Mesenchymal stem cell (in vitro differentiated cells and primary cell): ENCODE measurements around the gene TRIO.
"Not testable (repeated sequence)": the region's sequence is repeated elsewhere in the genome, so short reads cannot be mapped to it uniquely, and the experiment has no call there.

Experiments used
- DNase-seq: peaks from one replicate; pipeline ENCODE4 v3.0.0-alpha.2; 2013
- H2AFZ ChIP-seq: one replicate; pipeline ENCODE4 v1.6.1; 2013; ENCODE audit warnings: low read depth, mild to moderate bottlenecking, control low read depth, inconsistent platforms, low read length, moderate library complexity
- H2AK5ac ChIP-seq: 2 replicates; pipeline ENCODE4 v1.6.1; 2013; ENCODE audit warnings: low read length, moderate library complexity, mild to moderate bottlenecking, inconsistent platforms; ENCODE audit not compliant: severe bottlenecking
- H2BK120ac ChIP-seq: one replicate; pipeline ENCODE4 v1.6.1; 2013; ENCODE audit warnings: low read depth, mild to moderate bottlenecking, inconsistent platforms, low read length, moderate library complexity
- H2BK12ac ChIP-seq, 2 experiments: one replicate each; pipeline ENCODE4 v1.6.1; 2013; ENCODE audit warnings: inconsistent platforms in 2 of 2, low read length in 2 of 2, mild to moderate bottlenecking in 2 of 2, moderate library complexity in 2 of 2, control low read depth in 1 of 2
- H2BK15ac ChIP-seq: one replicate; pipeline ENCODE4 v1.6.1; 2013; ENCODE audit warnings: mild to moderate bottlenecking, low read depth, inconsistent platforms; ENCODE audit not compliant: poor library complexity, severe bottlenecking
- H2BK5ac ChIP-seq: 2 replicates; pipeline ENCODE4 v1.6.1; 2013; ENCODE audit warnings: low read depth, mild to moderate bottlenecking, low read length, control low read depth, inconsistent platforms; ENCODE audit not compliant: poor library complexity, severe bottlenecking
- H3K14ac ChIP-seq, 2 experiments: one replicate each; pipeline ENCODE4 v1.6.1; 2013; ENCODE audit warnings: inconsistent platforms in 2 of 2, low read length in 2 of 2, control low read depth in 1 of 2, mild to moderate bottlenecking in 1 of 2, moderate library complexity in 1 of 2
- H3K18ac ChIP-seq, 2 experiments: one replicate each; pipeline ENCODE4 v1.6.1; 2013; ENCODE audit warnings: inconsistent platforms in 2 of 2, low read length in 2 of 2, control low read depth in 1 of 2, low read depth in 1 of 2, mild to moderate bottlenecking in 1 of 2
- H3K23ac ChIP-seq, 2 experiments: one replicate each; pipeline ENCODE4 v1.6.1; 2013; ENCODE audit warnings: inconsistent platforms in 2 of 2, low read length in 2 of 2, mild to moderate bottlenecking in 2 of 2, moderate library complexity in 2 of 2, control low read depth in 1 of 2
- H3K27ac ChIP-seq: 2 replicates; pipeline ENCODE4 v1.5.1; 2013; ENCODE audit warnings: mild to moderate bottlenecking, moderate library complexity, low read length, control low read depth, inconsistent platforms; ENCODE audit not compliant: poor library complexity, severe bottlenecking
- H3K27me3 ChIP-seq, 2 experiments: 2 replicates each; pipeline versions ENCODE4 v1.6.1 to v1.7.0; 2013; ENCODE audit warnings: low read length in 2 of 2, mild to moderate bottlenecking in 2 of 2, moderate library complexity in 2 of 2, control low read depth in 1 of 2, inconsistent platforms in 1 of 2; ENCODE audit not compliant: control insufficient read depth in 1 of 2, insufficient read depth in 1 of 2
- H3K36me3 ChIP-seq, 2 experiments: 2 replicates each; pipeline versions ENCODE4 v1.6.1 to v1.7.0; 2013; ENCODE audit warnings: low read length in 2 of 2, control low read depth in 1 of 2, inconsistent platforms in 1 of 2, low read depth in 1 of 2, mild to moderate bottlenecking in 1 of 2; ENCODE audit not compliant: insufficient read depth in 2 of 2, control insufficient read depth in 1 of 2
- H3K4ac ChIP-seq, 2 experiments: one replicate each; pipeline ENCODE4 v1.6.1; 2013; ENCODE audit warnings: inconsistent platforms in 2 of 2, low read length in 2 of 2, mild to moderate bottlenecking in 2 of 2, moderate library complexity in 2 of 2, control low read depth in 1 of 2, low read depth in 1 of 2
- H3K4me1 ChIP-seq: 2 replicates; pipeline ENCODE4 v1.6.1; 2013; ENCODE audit warnings: low read depth, low read length, control low read depth; ENCODE audit not compliant: control insufficient read depth, insufficient read depth
- H3K4me2 ChIP-seq: 2 replicates; pipeline ENCODE4 v1.6.1; 2013; ENCODE audit warnings: low read length, mild to moderate bottlenecking, inconsistent platforms; ENCODE audit not compliant: poor library complexity, severe bottlenecking
- H3K4me3 ChIP-seq, 2 experiments: 2 replicates each; pipeline versions ENCODE4 v1.5.1 to v1.7.0; 2013; ENCODE audit warnings: low read length in 2 of 2, mild to moderate bottlenecking in 2 of 2, control low read depth in 1 of 2, low read depth in 1 of 2; ENCODE audit not compliant: insufficient read depth in 1 of 2
- H3K79me1 ChIP-seq: replicated peaks from 2 replicates; pipeline ENCODE4 v1.6.1; 2013; ENCODE audit warnings: mild to moderate bottlenecking, control low read depth, low read length, inconsistent platforms; ENCODE audit not compliant: poor library complexity, severe bottlenecking
- H3K9ac ChIP-seq: 2 replicates; pipeline ENCODE4 v1.7.0; 2013; ENCODE audit warnings: mild to moderate bottlenecking, low read length, moderate library complexity
- H3K9me3 ChIP-seq: 2 replicates; pipeline ENCODE4 v1.7.0; 2013; ENCODE audit warnings: mild to moderate bottlenecking, low read length; ENCODE audit not compliant: control insufficient read depth
- H4K8ac ChIP-seq: one replicate; pipeline ENCODE4 v1.6.1; 2013; ENCODE audit warnings: inconsistent platforms, mild to moderate bottlenecking, low read length, moderate library complexity
- H4K91ac ChIP-seq: one replicate; pipeline ENCODE4 v1.6.1; 2013; ENCODE audit warnings: mild to moderate bottlenecking, low read length, inconsistent platforms
- WGBS: methylation state at CpG from one replicate; pipeline ENCODE4 v1.1.7; 2013; ENCODE audit warnings: mixed read lengths; 5-methylcytosine and 5-hydroxymethylcytosine counted together

The TRIO gene

DNA sequence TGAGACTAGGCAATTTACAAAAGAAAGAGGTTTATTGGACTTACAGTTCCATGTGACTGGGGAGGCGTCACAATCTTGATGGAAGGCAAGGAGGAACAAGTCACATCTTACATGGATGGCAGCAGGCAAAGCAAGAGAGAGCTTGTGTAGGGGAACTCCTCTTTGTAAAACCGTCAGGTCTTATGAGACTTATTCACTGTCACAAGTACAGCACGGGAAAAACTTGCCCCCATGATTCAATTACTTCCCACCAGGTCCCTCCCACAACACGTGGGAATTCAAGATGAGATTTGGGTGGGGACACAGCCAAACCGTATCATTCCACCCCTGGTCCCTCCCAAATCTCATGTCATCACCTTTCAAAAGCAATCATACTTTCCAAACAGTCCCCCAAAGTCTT lies 293.0 kb downstream of the TRIO start:
- not testable (repeated sequence) for H3K14ac ChIP-seq, H3K18ac ChIP-seq, H3K9ac ChIP-seq, H2BK15ac ChIP-seq, H3K4me3 ChIP-seq, H2BK120ac ChIP-seq, H4K8ac ChIP-seq, H3K27me3 ChIP-seq, H3K4ac ChIP-seq, H3K27ac ChIP-seq, H3K23ac ChIP-seq, H3K9me3 ChIP-seq, H2BK5ac ChIP-seq, H2AK5ac ChIP-seq, H3K4me2 ChIP-seq, H4K91ac ChIP-seq, DNase-seq, H2AFZ ChIP-seq, H2BK12ac ChIP-seq
- peaks cover 17 to 54% of the 10 kb centered on the region in 2 experiments for H3K36me3 ChIP-seq
- H3K79me1 ChIP-seq = peaks cover 19% of the 10 kb centered on the region
- peaks cover 15% of the 10 kb centered on the region for H3K4me1 ChIP-seq
- WGBS = 96% methylated on average over 5 of the region's 5 CpGs

- no peaks in the 10 kb centered on the region for H3K27me3 ChIP-seq
- no peak overlapping the region for H3K14ac ChIP-seq
- H3K4me1 ChIP-seq = peaks cover 20% of the 10 kb centered on the region
- H4K8ac ChIP-seq = no peak overlapping the region
- no peak overlapping the region for H3K23ac ChIP-seq
- H3K79me1 ChIP-seq = peaks cover 16% of the 10 kb centered on the region
- no peak overlapping the region for H2BK120ac ChIP-seq
- H3K4me3 ChIP-seq = no peak overlapping the region
- H3K9ac ChIP-seq = no peak overlapping the region
- H2BK12ac ChIP-seq = no peak overlapping the region
- H3K18ac ChIP-seq = no peak overlapping the region
- no peaks in the 10 kb centered on the region for H3K9me3 ChIP-seq
- DNase-seq = no peak
- H2BK5ac ChIP-seq = no peak overlapping the region
- no peak overlapping the region for H3K4me2 ChIP-seq
- H3K4ac ChIP-seq = no peak overlapping the region
- 95% methylated on average over 2 of the region's 5 CpGs for WGBS
- peaks cover 16 to 52% of the 10 kb centered on the region in 2 experiments for H3K36me3 ChIP-seq
- no peak overlapping the region for H3K27ac ChIP-seq
- no peak overlapping the region for H2AFZ ChIP-seq
- no peak overlapping the region for H2BK15ac ChIP-seq
- no peak overlapping the region for H2AK5ac ChIP-seq
- no peak overlapping the region for H4K91ac ChIP-seq
Measured at GRCh38 chr5:14436801-14437542, 293.8 kb downstream of the TRIO start.

DNA sequence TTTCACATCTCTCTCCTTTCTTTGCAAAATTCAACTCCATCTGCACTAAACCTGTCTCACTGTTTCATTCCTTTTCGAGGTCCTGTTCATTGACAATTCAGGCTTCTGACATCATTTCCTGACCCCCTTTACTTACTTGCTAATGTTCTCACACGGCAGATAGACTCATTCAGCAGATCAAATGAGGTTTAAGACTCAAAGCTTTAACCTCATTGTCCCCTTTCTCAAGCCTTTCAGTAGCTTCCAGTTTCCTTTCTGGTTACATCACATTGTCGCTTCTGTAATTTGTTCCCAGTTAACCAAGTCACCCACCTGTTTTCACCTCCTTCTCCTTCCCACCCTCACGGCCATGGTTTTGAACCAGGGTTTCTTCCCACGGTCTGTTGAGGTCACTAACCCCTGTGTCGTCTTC lies 295.1 kb downstream of the TRIO start:
- Histone ChIP-seq H3K4me1 (peaks cover 23% of the 10 kb centered on the region), H3K36me3 (peaks cover 19 to 56% of the 10 kb centered on the region in 2 experiments), H2BK120ac (no peak overlapping the region), H2BK15ac (no peak overlapping the region), H3K23ac (no peak overlapping the region), H3K4ac (no peak overlapping the region), H2BK12ac (no peak overlapping the region), H3K4me3 (no peak overlapping the region), H3K27me3 (no peaks in the 10 kb centered on the region), H3K9ac (no peak overlapping the region), H2AK5ac (no peak overlapping the region), H4K91ac (no peak overlapping the region), H3K18ac (peak overlapping the region in 1 of 2 experiments; percentile 29), H2AFZ (no peak overlapping the region), H2BK5ac (no peak overlapping the region), H3K79me1 (peaks cover 12% of the 10 kb centered on the region), H3K9me3 (no peaks in the 10 kb centered on the region), H3K27ac (peak overlapping the region; percentile 13), H3K14ac (no peak overlapping the region), H3K4me2 (no peak overlapping the region), H4K8ac (no peak overlapping the region)
- DNase-seq = no peak
- 87% methylated on average over 6 of the region's 6 CpGs for WGBS

GRCh38 chr5:14439087-14439871 lies 296.1 kb downstream of the TRIO start:
- Histone ChIP-seq H3K9me3 (no peaks in the 10 kb centered on the region), H2BK12ac (no peak overlapping the region), H3K36me3 (peaks cover 19 to 58% of the 10 kb centered on the region in 2 experiments), H4K91ac (no peak overlapping the region), H3K79me1 (peaks cover 10% of the 10 kb centered on the region), H2BK120ac (no peak overlapping the region), H2BK15ac (no peak overlapping the region), H3K18ac (no peak overlapping the region), H4K8ac (no peak overlapping the region), H2AK5ac (peak overlapping the region; percentile 66), H2AFZ (no peak overlapping the region), H3K4me1 (peaks cover 21% of the 10 kb centered on the region), H3K4ac (no peak overlapping the region), H3K4me3 (peak overlapping the region in 1 of 2 experiments; percentile 97), H3K9ac (peak overlapping the region; percentile 97), H3K23ac (no peak overlapping the region), H3K14ac (no peak overlapping the region), H2BK5ac (no peak overlapping the region), H3K4me2 (no peak overlapping the region), H3K27ac (peak overlapping the region; percentile 77), H3K27me3 (no peaks in the 10 kb centered on the region)
- DNase-seq = no peak
- WGBS = 74% methylated on average over 12 of the region's 14 CpGs
